ENCODE results near the gene FOXK2. TPM values are rescaled to one million over a fixed set of nuclear protein-coding genes. Genes with fewer than 3 reads are reported as not detected.

The FOXK2 gene
- total RNA-seq, 1 donor from 2014 or later = 95.7 TPM

DNA sequence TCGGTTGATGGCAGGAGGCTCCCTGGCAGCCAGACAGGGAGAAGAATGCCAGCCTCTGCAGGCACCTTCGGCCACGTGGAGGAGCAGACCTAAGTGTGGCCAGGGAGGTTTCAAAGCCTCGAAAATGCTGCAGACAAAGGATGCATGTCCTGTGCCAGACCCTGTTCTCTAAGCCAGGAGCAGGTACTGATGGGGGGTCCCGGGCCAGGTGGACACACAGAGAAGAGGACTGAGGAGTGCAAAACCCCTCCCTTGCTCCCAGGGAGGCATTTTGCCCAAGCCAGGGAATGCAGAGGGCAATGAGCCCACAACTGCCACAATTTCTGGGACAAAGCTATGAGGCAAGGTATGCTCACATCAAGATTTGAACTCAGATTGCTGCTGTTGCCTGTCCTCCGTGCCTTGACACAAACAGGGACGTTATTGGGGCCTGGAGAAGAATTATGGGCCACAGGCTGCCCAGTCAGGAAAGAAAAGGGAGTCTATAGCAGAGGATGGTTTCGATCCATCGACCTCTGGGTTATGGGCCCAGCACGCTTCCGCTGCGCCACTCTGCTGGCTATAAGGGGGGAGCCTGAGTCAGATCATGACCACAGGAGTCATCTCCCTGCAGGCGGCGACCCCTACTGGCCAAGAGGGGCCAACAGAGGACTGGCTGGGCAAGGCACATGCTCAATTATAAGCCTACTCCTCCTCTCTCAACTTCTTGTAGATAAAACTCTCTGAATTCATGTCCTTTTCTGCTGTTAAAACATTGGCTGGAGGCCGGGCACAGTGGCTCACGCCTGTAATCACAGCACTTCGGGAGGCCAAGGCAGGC, 25.1 kb upstream of the FOXK2 start:
- H3K27me3 Mint-ChIP-seq (ENCODE audit: unreplicated experiment) = peaks cover 20% of the 10 kb centered on the region
- H3K36me3 Mint-ChIP-seq (ENCODE audit: unreplicated experiment) = no peaks in the 10 kb centered on the region

DNA sequence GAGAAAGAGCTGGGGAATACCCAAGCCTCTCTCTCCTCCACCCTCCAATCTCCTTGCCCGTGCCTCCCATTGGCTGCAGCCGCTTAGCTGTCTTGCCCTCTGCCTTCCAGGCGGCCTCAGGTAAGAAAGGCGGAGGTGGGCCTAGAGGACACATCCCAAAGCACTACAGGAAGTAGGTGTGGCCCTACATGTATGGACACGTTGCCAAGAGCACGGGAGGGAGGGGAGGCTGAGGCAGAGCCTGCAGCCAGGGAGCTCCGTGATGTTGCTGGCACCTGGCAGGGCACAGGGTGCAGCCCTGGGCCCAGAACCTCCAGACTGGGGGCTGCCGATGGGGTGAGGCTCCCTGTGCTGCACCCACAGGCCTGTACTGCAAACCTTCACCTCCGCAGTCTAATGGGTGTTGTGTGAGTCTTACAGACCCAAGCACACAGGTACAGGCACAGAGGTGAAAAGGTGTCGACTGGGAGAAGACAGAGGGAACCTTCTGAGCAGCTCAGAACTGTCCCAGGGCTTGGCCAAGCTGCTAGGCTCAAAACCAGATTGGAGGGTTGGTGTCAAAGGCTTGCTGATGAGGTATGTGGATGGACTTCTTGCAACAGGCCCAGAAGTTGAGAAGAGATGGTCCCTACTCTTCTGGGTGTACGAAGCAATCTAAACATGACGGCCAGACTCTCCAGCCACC, 23.5 kb upstream of the FOXK2 start:
- Mint-ChIP-seq H3K36me3 (ENCODE audit: unreplicated experiment) (no peaks in the 10 kb centered on the region), H3K4me1 (ENCODE audit: low read depth, unreplicated experiment) (peaks cover 7% of the 10 kb centered on the region), H3K27ac (ENCODE audit: unreplicated experiment) (no peak overlapping the region), H3K4me3 (ENCODE audit: unreplicated experiment) (peak overlapping the region; percentile 63), H3K27me3 (ENCODE audit: unreplicated experiment) (peaks cover 20% of the 10 kb centered on the region), H3K9me3 (ENCODE audit: unreplicated experiment) (peaks cover 15% of the 10 kb centered on the region)
- TF ChIP-seq, protein P1, sequence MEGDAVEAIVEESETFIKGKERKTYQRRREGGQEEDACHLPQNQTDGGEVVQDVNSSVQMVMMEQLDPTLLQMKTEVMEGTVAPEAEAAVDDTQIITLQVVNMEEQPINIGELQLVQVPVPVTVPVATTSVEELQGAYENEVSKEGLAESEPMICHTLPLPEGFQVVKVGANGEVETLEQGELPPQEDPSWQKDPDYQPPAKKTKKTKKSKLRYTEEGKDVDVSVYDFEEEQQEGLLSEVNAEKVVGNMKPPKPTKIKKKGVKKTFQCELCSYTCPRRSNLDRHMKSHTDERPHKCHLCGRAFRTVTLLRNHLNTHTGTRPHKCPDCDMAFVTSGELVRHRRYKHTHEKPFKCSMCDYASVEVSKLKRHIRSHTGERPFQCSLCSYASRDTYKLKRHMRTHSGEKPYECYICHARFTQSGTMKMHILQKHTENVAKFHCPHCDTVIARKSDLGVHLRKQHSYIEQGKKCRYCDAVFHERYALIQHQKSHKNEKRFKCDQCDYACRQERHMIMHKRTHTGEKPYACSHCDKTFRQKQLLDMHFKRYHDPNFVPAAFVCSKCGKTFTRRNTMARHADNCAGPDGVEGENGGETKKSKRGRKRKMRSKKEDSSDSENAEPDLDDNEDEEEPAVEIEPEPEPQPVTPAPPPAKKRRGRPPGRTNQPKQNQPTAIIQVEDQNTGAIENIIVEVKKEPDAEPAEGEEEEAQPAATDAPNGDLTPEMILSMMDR (IDR thresholded peaks at IDR 0.05; ENCODE audit: partially characterized antibody, unreplicated experiment) = no peak
- DNase-seq = no peak

More for the DNA sequence above, 25.1 kb upstream of the FOXK2 start:
- H3K4me3 Mint-ChIP-seq (ENCODE audit: unreplicated experiment) = peak overlapping the region; percentile 69
- peaks cover 9% of the 10 kb centered on the region for H3K4me1 Mint-ChIP-seq (ENCODE audit: low read depth, unreplicated experiment)
- peak overlapping the region; percentile 88 for H3K27ac Mint-ChIP-seq (ENCODE audit: unreplicated experiment)
- TF ChIP-seq, protein P1 (IDR thresholded peaks at IDR 0.05; ENCODE audit: partially characterized antibody, unreplicated experiment) = peak; percentile 95
- H3K9me3 Mint-ChIP-seq (ENCODE audit: unreplicated experiment) = peaks cover 15% of the 10 kb centered on the region
- peak; percentile 85 for DNase-seq

DNA sequence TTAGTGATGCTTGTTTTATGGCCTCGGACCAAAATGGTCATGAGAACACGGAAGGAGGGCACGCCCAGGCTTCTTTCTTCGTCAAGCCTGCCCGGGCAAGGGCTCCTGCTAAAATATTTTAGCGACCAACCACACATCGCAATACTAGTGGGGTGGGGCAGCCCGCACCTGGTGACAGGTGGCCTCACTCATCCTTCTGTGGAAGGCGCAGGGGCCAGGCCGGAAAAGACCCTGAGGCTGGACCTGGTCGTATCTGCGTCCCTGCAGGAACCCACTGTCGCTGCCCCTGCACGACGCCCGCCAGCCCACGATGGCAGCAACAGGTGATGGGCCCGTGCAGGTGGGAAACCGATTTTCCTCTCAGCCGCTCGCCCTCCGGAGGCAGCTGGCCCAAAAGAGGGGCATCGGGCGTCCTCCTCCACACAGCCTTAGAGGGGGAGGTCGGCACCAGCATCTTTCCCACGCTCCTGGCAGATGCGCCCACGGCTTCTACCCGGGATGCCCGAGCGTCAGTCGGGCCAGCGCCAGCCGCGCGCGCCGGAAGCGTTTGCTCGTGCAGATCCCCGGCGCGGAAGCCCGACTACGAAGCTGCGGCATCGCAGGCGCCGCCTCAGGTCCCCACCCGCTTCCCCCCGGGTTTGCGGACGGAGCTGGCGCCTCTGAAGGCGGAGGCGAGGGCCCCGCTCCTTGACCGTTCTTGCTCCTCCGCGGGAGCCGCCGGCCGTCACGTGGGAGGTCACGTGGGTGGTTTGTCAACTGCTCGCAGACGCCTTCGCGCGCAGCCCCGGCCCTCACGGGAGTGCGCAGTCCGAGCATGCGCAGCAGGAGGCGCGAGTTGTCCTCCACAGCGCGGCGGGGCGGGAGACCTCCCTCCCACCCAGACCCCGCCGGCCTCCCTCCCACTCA, 22.8 kb upstream of the FOXK2 start:
- Mint-ChIP-seq H3K4me3 (ENCODE audit: unreplicated experiment) (peak overlapping the region; percentile 63), H3K9me3 (ENCODE audit: unreplicated experiment) (peaks cover 15% of the 10 kb centered on the region), H3K27ac (ENCODE audit: unreplicated experiment) (no peak overlapping the region), H3K36me3 (ENCODE audit: unreplicated experiment) (no peaks in the 10 kb centered on the region), H3K4me1 (ENCODE audit: low read depth, unreplicated experiment) (peaks cover 4% of the 10 kb centered on the region), H3K27me3 (ENCODE audit: unreplicated experiment) (peaks cover 20% of the 10 kb centered on the region)
- DNase-seq = peak; percentile 98
- TF ChIP-seq, protein P1 (IDR thresholded peaks at IDR 0.05; ENCODE audit: partially characterized antibody, unreplicated experiment) = no peak

DNA sequence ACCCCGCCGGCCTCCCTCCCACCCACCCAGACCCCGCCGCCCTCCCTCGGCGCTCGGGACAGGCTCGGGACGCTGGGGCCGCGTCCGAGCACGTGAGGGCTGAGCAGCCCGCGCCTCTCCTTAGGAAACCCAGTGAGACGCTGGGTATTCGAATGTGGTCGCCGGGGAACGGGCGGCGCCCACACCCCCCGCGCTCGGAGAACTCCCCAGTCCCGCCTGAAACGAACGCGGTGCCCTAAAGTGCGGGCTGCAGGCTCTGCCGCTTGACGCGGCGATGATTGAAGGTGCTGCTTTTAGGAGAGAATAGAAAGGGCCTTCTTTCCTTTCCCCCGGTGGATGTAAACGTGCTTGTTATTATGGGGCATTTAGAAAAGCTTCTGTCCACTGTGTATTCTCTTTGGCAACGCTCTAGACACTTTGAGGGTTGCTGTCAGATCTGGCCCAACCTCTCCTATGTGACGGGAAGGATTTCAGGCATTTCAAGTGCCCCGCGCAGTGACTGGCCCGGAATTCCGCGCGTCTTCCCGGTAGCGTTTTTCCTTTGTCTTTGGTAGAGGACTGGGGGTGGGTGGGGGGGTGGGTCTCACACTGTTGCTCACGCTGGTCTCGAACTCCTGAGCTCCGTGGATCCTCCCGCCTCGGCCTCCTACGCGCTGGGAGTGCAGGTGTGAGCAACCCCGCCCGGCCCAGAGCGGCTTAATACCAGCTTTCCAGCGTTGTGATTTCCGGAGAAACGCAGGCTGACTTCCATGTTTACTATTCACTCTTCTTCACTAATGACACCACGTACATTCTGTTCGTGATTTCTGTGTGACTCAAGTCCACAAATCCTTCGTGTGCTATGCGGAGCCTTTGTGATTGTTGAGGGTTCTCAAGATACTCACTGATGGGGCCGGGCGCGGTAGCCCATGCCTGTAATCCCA, 21.8 kb upstream of the FOXK2 start:
- Mint-ChIP-seq H3K4me1 (ENCODE audit: low read depth, unreplicated experiment) (peaks cover 4% of the 10 kb centered on the region), H3K36me3 (ENCODE audit: unreplicated experiment) (no peaks in the 10 kb centered on the region), H3K27me3 (ENCODE audit: unreplicated experiment) (peaks cover 20% of the 10 kb centered on the region), H3K9me3 (ENCODE audit: unreplicated experiment) (peaks cover 15% of the 10 kb centered on the region), H3K27ac (ENCODE audit: unreplicated experiment) (peak overlapping the region; percentile 88), H3K4me3 (ENCODE audit: unreplicated experiment) (peak overlapping the region; percentile 90)
- TF ChIP-seq, protein P1 (IDR thresholded peaks at IDR 0.05; ENCODE audit: partially characterized antibody, unreplicated experiment) = no peak
- peak; percentile 58 for DNase-seq
